GM18508 (cell line): ENCODE measurements around the gene RAB36.

Experiments used
- ATAC-seq: cut with Tn5 transposase; IDR thresholded peaks from one replicate; pipeline ENCODE4 v1.9.1; 2021; ENCODE audit warnings: moderate number of reproducible peaks; ENCODE audit not compliant: insufficient read depth, unreplicated experiment

Gene RAB36

GRCh38 chr22:23154461-23154860 lies 9.2 kb downstream of the RAB36 start:
- no peak for ATAC-seq

DNA sequence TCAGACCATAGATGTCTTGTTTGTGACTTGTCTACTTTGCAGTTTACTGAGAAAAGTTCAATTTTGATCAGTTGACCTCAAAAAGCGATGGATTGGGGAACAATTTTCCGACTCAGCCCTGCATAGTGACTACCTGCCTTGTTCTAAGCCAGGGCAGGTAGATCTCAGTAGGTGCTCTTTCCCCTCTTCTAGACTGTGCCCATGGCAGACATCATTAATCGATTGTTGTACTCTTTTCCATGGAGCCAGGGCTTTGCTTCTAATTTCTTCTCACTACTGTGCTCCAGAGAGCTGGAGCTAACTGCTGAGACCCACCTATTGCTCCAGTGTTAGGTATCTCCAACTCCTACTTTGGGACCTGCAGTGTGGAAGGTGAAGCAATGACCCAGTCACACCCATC lies 9.9 kb downstream of the RAB36 start:
- ATAC-seq, result no peak

DNA sequence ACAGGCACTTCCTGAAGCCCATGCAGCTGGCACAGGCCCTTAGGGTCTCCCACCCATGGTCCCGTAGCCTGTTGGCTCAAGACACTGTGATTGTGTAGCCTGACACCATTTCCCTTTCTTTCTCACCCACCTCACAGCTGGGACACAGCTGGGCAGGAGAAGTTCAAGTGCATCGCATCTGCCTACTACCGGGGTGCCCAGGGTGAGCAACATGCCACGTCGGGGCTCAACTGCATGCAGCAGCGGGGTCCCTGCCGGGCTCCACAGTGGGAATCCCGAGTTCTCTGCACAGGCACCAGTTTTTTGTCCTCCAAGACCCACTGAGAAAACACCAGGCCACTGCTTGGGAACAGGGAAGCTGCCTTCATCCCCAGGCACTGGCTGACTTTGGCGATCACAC lies 10.6 kb downstream of the RAB36 start:
- no peak for ATAC-seq

DNA sequence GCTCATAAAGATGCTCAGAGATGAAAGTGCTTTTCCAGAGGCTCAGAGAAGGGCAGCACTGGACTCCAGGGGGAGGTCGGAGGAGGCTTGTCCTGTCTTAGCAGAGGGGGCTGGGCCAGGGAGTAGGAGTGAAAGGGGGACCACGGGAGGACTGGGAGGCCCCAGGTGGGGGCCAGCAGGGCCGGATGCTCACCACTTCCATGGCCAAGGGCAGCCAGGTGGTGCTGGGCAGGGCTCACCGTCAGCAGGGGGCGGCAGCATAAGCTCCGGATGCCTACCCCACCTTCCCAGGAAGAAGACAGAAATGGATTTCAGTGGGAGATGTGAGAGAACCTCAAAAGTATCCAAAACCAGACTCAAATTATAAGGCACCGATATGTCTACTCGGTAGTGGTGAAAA lies 11.0 kb downstream of the RAB36 start:
- no peak for ATAC-seq

GRCh38 chr22:23157560-23158515 lies 12.6 kb downstream of the RAB36 start:
- no peak for ATAC-seq

DNA sequence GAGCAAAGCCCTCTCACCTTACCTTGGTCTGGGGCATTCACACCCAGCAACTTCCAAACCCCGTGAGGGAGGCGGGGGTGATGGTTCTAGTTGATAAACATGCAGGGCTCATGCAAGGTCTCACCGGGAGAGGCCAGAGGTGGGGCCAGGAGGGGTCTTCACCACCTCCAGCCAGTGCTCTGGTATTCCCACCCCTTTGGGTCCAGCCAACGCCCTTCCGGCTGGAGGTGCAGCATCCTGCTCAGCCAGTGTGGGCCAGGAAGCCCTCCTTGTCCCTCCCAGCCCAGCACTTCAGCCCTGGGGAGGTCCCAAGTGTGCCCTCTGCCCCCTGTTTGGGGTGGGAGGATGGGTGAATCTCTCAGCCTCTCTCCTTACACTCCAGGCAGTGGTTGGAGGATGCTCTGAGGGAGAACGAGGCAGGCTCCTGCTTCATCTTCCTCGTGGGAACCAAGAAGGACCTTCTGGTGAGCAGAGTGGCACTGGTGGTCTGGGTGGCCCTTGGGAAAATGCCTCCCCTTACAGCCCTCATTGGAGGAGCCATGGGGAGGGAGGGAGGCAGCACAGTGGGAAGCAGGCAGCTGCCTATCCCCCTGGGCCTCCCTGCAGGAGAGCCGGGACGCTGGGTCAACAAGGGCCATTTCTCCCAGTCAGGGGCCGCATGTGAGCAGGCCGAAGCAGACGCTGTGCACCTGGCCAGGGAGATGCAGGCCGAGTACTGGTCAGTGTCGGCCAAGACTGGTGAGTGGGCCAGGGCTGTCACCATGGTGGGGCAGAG lies 13.4 kb downstream of the RAB36 start:
- no peak for ATAC-seq

DNA sequence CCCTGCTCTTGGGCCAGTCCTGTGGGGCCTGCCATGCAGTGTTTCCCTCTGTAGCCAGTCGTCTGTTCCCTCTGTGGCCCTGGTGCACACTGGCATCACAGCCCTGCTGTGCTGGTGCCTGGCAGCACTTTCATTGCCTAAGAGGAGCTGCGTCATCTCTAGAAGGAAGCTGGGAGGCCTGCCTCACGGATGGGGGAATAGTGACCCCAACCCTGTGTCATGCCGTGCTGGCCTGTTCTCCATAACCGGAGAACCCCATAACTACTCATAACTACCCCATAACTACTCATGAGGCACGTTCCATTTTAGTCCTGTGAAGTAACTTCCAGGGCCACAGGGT lies 14.0 kb downstream of the RAB36 start:
- no peak for ATAC-seq

DNA sequence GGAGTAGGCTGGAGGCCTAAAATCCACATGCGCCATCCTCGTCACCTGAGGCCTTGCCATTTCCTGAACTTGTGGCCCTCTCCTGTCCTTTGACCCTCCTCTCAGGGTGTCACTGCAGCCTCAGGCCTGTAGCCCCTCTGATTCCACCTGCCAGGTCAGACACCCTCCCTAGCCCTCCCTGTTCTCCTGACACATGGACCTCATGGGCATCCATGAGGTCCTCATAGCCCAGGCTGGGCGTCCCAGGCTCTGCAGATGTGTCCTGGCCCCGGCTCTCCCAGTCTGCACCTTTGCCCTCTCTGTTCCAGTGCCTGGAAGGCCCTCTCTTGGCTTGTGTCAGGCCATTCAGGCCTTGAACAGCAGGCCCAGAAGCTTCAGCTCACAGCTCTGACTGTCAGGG lies 15.8 kb downstream of the RAB36 start:
- ATAC-seq, result no peak

DNA sequence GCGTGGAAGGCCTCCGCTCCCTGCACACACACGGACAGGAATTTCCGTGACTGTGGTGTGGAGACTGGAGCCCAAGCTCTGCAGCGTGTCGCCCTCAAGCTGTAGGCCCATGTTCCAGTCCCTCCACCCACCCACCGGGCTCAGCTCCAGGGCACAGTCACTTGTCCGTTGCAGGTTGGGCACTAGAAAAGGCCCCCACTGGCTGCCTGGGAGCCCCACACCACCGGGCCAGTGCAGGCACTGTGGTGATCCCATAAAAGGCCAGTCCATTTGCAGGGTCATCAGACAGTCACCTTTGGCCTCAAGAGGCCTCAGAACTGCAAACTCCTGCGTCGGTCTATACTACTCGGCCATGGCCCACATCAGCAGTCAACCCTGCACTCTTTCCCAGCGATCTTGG lies 16.3 kb downstream of the RAB36 start:
- ATAC-seq, result no peak

DNA sequence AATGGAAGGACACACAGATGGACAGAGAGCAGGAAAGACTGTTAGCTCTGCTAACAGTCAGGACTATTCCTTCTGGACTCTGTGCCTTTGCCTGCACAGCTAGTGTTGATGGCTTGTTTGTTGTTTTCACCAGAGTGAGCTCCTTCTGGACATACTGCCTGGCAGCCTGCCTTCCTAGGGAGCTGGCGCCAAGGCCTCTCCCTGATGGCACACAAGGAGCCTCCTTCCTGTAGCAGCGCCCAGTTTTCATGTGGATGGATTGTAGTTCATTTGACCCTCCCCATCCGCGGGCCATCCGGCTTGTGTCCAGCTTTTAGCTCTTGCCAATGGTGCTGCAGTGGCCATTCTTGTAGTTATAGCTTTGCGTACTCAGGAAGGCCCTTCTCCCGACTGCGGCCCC lies 18.4 kb downstream of the RAB36 start:
- no peak for ATAC-seq

DNA sequence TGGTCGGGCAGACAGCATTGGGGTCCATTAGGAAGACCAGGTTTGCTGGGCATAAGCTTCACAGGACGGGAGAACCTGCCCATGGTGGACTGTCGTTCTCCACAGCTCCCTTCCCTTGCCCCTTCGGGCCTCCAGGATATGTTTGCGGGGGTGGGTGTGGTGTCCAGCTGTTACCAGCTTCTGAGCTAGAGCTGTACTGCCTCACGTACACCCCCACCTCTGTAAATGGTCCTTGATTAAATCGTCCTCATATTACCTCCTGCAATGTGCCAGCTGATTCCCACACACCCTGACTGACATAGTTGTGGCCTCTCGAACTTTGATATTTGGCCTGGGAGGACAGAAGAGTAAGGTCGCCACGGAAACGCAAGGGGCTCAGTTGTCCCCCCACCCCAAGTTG lies 18.8 kb downstream of the RAB36 start:
- no peak for ATAC-seq

DNA sequence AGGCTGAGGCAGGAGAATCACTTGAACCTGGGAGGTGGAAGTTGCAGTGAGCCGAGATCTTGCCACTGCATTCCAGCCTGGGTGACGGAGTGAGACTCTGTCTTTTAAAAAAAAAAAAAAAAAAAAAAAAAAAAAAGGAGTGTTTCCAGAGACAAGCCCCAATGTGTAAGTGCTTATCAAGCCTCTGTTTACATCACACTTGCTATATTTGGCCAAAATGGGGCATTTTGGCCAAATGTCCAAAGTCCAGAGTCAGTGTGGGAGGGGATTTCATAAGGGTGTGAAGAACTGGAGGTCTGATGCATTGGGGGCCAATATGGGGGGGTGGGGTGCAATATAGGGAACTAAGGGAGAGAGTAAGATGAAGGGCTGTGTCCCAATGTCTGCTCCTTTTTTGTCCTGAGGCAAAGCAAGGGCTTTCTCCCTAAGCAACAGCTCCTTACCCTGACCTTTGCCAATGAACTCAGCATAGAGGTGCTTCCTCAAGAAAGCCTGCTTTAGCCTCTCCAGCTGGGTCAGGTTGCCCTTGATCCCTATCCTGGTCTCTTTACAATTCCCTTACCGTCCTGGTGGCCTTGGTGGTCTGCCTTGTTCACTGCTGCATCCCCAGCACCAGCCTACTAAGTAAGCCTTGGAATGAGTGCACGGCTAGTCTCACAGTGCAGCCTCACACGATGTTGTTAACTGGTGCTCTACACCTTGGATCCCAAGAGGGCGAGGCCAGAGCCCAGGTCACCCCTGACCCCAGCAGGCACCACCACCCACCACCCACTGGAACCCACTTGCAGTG lies 21.0 kb downstream of the RAB36 start:
- no peak for ATAC-seq

GRCh38 chr22:23166841-23167616 lies 21.8 kb downstream of the RAB36 start:
- no peak for ATAC-seq

GRCh38 chr22:23168391-23169042 lies 23.2 kb downstream of the RAB36 start:
- ATAC-seq, result no peak

GRCh38 chr22:23169043-23169406 lies 23.7 kb downstream of the RAB36 start:
- no peak for ATAC-seq

DNA sequence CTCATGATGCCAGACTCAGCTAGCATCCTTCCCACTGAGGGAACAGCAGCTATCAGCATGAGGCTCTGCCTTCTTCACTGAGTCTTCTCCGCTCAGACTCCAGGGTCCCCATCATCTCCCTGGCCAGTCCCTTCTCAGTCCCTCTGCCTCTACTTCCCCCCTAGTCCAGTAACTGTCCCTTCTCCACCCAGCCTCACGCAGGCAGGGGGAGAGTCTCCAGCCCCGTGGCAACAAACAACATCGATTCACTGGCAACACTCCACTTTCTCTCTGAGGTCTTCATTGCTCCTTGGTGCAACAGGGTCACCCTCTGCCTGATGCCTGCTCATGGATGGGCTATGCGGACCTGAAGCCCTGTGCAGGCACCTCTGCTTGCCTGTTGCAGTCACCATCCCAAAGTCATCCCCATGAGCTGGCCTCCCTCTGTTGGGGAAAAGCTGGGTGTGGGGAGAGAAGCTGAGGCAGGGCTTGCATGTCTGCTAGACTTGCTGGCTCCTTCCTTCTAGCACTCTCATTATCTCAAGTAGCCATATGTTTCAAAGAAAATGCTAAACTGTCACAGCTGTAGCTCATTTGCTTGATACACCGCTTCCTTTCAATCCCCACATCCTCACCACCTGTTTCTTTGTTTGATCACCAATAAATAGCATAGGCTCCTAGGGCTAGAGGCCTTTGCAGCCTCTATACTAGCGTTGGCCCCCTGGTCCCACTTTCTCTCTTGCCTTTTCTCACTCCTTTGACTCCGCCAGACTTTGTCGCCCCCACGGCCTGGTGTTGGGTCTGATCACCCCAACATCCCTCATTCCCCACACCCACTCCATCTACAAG lies 30.8 kb downstream of the RAB36 start:
- ATAC-seq, result no peak

- ATAC-seq, result no peak
Observed at GRCh38 chr22:23176645-23177027, 31.4 kb downstream of the RAB36 start.

DNA sequence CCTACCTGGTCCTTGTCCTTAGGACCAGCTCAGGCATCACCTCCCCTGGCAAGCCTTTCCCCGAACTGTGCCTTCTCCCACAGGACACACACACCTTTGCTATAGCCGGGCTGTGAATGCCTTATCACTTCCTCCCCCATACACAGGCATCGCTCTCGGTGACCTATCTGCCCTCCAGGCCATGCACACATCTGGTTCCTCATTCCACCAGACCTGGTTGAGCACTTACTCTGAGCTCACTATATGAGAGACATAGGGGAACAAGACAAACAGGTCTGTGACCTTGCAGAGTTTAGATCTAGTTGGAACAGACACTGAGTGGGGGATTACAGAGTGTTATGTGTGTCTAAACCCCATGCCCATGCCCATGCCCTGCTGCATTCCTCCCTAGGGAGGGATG lies 31.9 kb downstream of the RAB36 start:
- ATAC-seq, result no peak
